GM19239 (cell line): ENCODE data around the gene PPCDC.
A peak's percentile ranks its signal among the peaks of the same experiment; 100 is the strongest.

Experiments used
- DNase-seq: peaks from one replicate; pipeline ENCODE4 v3.0.0; 2011; ENCODE audit warnings: low spot score; ENCODE audit not compliant: insufficient read length
- FAIRE-seq: peaks from 2 replicates; lab custom pipeline; 2011; peaks lifted over from hg19 to GRCh38; lab: Jason Lieb, UNC

The PPCDC gene

GRCh38 chr15:75023181-75023871 is at the start of gene PPCDC:
Gene PPCDC (plus strand): TSS chr15:75023590. CDS start chr15:75028319, 4,729 bp downstream.
- DNase-seq = peak; percentile 96
- peak; percentile 99 for FAIRE-seq

- no peak for DNase-seq
- FAIRE-seq = no peak
Measured at GRCh38 chr15:74976159-74976558, 47.2 kb upstream of the PPCDC start.

- FAIRE-seq (no peak), DNase-seq (no peak)
Measured at GRCh38 chr15:74977599-74977998, 45.8 kb upstream of the PPCDC start.

- no peak for FAIRE-seq
- no peak for DNase-seq
Measured at GRCh38 chr15:74978077-74978476, 45.3 kb upstream of the PPCDC start.

- DNase-seq = no peak
- no peak for FAIRE-seq
Measured at GRCh38 chr15:74978503-74978902, 44.9 kb upstream of the PPCDC start.

- FAIRE-seq (no peak), DNase-seq (no peak)
Measured at GRCh38 chr15:74982183-74982582, 41.2 kb upstream of the PPCDC start.

- FAIRE-seq = peak; percentile 14
- peak; percentile 56 for DNase-seq
Measured at GRCh38 chr15:74983725-74984231, 39.6 kb upstream of the PPCDC start.

GRCh38 chr15:74988007-74988800 is 35.2 kb upstream of the PPCDC start:
- DNase-seq (no peak), FAIRE-seq (peak; percentile 53)

- FAIRE-seq (no peak), DNase-seq (no peak)
Measured at GRCh38 chr15:74989527-74989926, 33.9 kb upstream of the PPCDC start.

GRCh38 chr15:74992619-74993018 is 30.8 kb upstream of the PPCDC start:
- DNase-seq (no peak), FAIRE-seq (no peak)

GRCh38 chr15:74994236-74994635 is 29.2 kb upstream of the PPCDC start:
- DNase-seq (no peak), FAIRE-seq (no peak)

- FAIRE-seq (no peak), DNase-seq (no peak)
Measured at GRCh38 chr15:74994685-74995084, 28.7 kb upstream of the PPCDC start.

GRCh38 chr15:74995182-74995778 is 28.1 kb upstream of the PPCDC start, which contains the start of gene SCAMP5:
Gene SCAMP5 (plus strand): TSS chr15:74995563. CDS start chr15:75011840, 16,277 bp downstream.
- FAIRE-seq (peak; percentile 83), DNase-seq (peak; percentile 99)

GRCh38 chr15:74995779-74996765 is 27.3 kb upstream of the PPCDC start:
- no peak for FAIRE-seq
- no peak for DNase-seq

- FAIRE-seq = no peak
Measured at GRCh38 chr15:74997141-74997540, 26.2 kb upstream of the PPCDC start.

GRCh38 chr15:74997543-74997942 is 25.8 kb upstream of the PPCDC start:
- FAIRE-seq (no peak), DNase-seq (no peak)

More at GRCh38 chr15:74997141-74997540, 26.2 kb upstream of the PPCDC start:
- no peak for DNase-seq

GRCh38 chr15:75001310-75001709 is 22.1 kb upstream of the PPCDC start:
- FAIRE-seq (no peak), DNase-seq (no peak)

- FAIRE-seq (no peak), DNase-seq (no peak)
Measured at GRCh38 chr15:75002398-75002797, 21.0 kb upstream of the PPCDC start.

- FAIRE-seq (no peak), DNase-seq (no peak)
Measured at GRCh38 chr15:75007216-75007615, 16.2 kb upstream of the PPCDC start.

GRCh38 chr15:75008221-75008625 is 15.2 kb upstream of the PPCDC start:
- peak; percentile 72 for FAIRE-seq
- no peak for DNase-seq
